ENCODE measurements around the gene CREB3L2.

Gene CREB3L2

GRCh38 chr7:138008588-138009349 lies 6.9 kb upstream of the CREB3L2 start:
- DNase-seq: peak; percentile 47 to 71

- DNase-seq: no peak
Observed at GRCh38 chr7:138008019-138008587, 6.2 kb upstream of the CREB3L2 start.

GRCh38 chr7:138006106-138006505 lies 4.2 kb upstream of the CREB3L2 start:
- DNase-seq: no peak

GRCh38 chr7:138004936-138005335 lies 3.0 kb upstream of the CREB3L2 start:
- DNase-seq: no peak

- no peak for DNase-seq
Observed at GRCh38 chr7:138004046-138004445, 2.2 kb upstream of the CREB3L2 start.

GRCh38 chr7:138002828-138003189 lies 923 bp upstream of the CREB3L2 start:
- DNase-seq: no peak

- peak; percentile 99 to 100 for DNase-seq
Observed at GRCh38 chr7:138002096-138002827, 376 bp upstream of the CREB3L2 start.

- peak; percentile 43 to 58 for DNase-seq
Observed at GRCh38 chr7:138000081-138000701, 1.7 kb downstream of the CREB3L2 start.

- DNase-seq: no peak
Observed at GRCh38 chr7:137999496-138000080, 2.3 kb downstream of the CREB3L2 start.

GRCh38 chr7:137998250-137998649 lies 3.6 kb downstream of the CREB3L2 start:
- no peak for DNase-seq

GRCh38 chr7:137996871-137997270 lies 5.0 kb downstream of the CREB3L2 start:
- no peak for DNase-seq

- DNase-seq: no peak
Observed at GRCh38 chr7:137996386-137996851, 5.5 kb downstream of the CREB3L2 start.

- peak in 1 of 2 experiments; percentile 30 for DNase-seq
Observed at GRCh38 chr7:137994216-137994615, 7.7 kb downstream of the CREB3L2 start.

GRCh38 chr7:137993395-137993743 lies 8.5 kb downstream of the CREB3L2 start:
- DNase-seq: no peak

GRCh38 chr7:137992550-137993394 lies 9.1 kb downstream of the CREB3L2 start:
- peak; percentile 18 to 41 for DNase-seq

- DNase-seq: peak; percentile 78 to 80
Observed at GRCh38 chr7:137992104-137992549, 9.8 kb downstream of the CREB3L2 start.

- DNase-seq: no peak
Observed at GRCh38 chr7:137990251-137990941, 11.5 kb downstream of the CREB3L2 start.

GRCh38 chr7:137989590-137989989 lies 12.3 kb downstream of the CREB3L2 start:
- DNase-seq: no peak

GRCh38 chr7:137989094-137989493 lies 12.8 kb downstream of the CREB3L2 start:
- DNase-seq: no peak

- no peak for DNase-seq
Observed at GRCh38 chr7:137987968-137988367, 13.9 kb downstream of the CREB3L2 start.

GRCh38 chr7:137987563-137987962 lies 14.3 kb downstream of the CREB3L2 start:
- DNase-seq: no peak

GRCh38 chr7:137987018-137987349 lies 14.9 kb downstream of the CREB3L2 start:
- DNase-seq: no peak

Data from SHP77 (cell line).